H1 (cell line): Measurements from ENCODE around the gene KRT4. TPM values are rescaled to one million over a fixed set of nuclear protein-coding genes. Genes with fewer than 3 reads are reported as not detected.

Source experiments
- BACH1 ChIP-seq: IDR thresholded peaks from 2 replicates; pipeline ENCODE4 v1.6.1; 2012; ENCODE audit warnings: low read length, improper control_type of control experiment
- TCF12 ChIP-seq: IDR thresholded peaks from 2 replicates; pipeline ENCODE4 v1.6.1; 2011; ENCODE audit warnings: low read depth, mild to moderate bottlenecking, low read length
- TEAD4 ChIP-seq: IDR thresholded peaks from 2 replicates; pipeline ENCODE4 v1.6.1; 2012; ENCODE audit warnings: low read depth, low read length, inconsistent platforms, mixed read lengths
- polyA plus RNA-seq, 7 experiments: library from polyadenylated mRNA; depleted of rRNA in 3 of 7; stranded (reverse) in 5 of 7; unstranded in 2 of 7; fragments of >200 nt in 5 of 7; fragments of 200-250 nt in 2 of 7; gene quantifications; 1 replicate in 5 of 7; 2 replicates in 1 of 7; 4 replicates in 1 of 7; pipeline versions ENCODE4 v1.2.1 to v1.2.3, GENCODE V29; 2011 to 2013; ENCODE audit warnings: missing spikeins in 2 of 7, mixed read lengths in 2 of 7
- total RNA-seq: library from RNA; stranded (reverse); fragmentation: NEBNext Ultra II Directional; extraction: Animal tissue kit (Norgen Biotek cat#: 25700); gene quantifications from 2 replicates; pipeline ENCODE4 v1.2.1, GENCODE V29; 2021

The KRT4 gene
- total and polyA plus RNA-seq, 2 of the 8 experiments (the other 6 are each of a cell fraction or from before 2014, with no cell fraction given), result not detected

DNA sequence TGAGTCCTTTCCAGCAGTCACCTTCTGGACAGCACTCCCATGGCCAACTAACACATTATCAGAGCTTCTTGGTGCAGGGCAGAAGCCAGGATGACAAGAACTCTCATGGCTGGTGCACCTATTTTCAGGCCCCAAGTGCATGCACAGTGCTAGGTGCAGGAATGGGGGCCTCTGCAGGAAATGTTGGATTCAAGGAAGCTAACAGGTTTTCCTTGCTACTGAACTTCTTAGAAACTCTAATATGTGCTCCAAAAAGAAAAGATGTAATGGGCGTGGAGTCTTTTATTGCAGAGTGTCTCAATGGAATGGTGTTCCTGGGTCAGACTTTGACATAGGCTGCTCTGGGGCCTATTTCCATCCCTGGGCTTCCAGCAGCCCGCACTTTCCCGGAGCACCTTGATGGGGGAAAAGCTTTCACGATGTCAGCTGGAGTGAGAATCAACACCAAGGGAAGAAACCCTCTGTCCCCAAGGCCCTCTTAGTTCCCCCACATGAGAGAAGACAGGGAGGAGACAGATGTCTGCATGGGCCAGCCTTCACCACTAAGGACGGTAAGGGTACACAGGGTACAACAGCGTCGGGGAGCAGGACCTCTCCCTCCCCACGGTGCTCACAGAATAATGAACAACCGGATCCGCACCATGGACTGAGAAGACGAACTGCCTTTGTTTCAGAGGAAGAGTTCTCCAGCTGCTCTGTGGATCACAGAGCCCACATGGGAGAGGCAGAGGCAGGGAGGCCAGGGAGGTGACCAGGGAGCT lies 24.9 kb downstream of the KRT4 start (continued):
- TF ChIP-seq TEAD4 (no peak), TCF12 (no peak), BACH1 (no peak)
- TF ChIP-seq, all 59 proteins: peak for 0
